Vagina (tissue), 2 donors: ENCODE results near the gene RPL10A.
A peak's percentile ranks its signal among the peaks of the same experiment; 100 is the strongest.

Experiments
- POLR2A ChIP-seq, 2 donors: fragments of 450-650 bp; IDR thresholded peaks; one replicate each; pipeline ENCODE4 v1.6.1; 2017; ENCODE audit warnings: antibody characterized with exemption in 2 of 2, mild to moderate bottlenecking in 2 of 2, moderate library complexity in 2 of 2
- POLR2AphosphoS5 ChIP-seq, 2 donors: sonication (generic); formaldehyde crosslinking; IDR thresholded peaks; one replicate each; pipeline ENCODE4 v1.9.0; 2017; ENCODE audit warnings: antibody characterized with exemption in 2 of 2, mild to moderate bottlenecking in 2 of 2, low read depth in 1 of 2; ENCODE audit not compliant: insufficient read depth in 1 of 2
- TF ChIP-seq, protein P1 (sequence below), 3 experiments: fragments of 450-650 bp in 2 of 3; fragments of 200-600 bp in 1 of 3; sonication (generic) in 1 of 3; IDR thresholded peaks; one replicate each; pipeline ENCODE4 v1.5.1; 2017 to 2019; ENCODE audit warnings: antibody characterized with exemption in 3 of 3, mild to moderate bottlenecking in 2 of 3, moderate library complexity in 2 of 3

DNA sequence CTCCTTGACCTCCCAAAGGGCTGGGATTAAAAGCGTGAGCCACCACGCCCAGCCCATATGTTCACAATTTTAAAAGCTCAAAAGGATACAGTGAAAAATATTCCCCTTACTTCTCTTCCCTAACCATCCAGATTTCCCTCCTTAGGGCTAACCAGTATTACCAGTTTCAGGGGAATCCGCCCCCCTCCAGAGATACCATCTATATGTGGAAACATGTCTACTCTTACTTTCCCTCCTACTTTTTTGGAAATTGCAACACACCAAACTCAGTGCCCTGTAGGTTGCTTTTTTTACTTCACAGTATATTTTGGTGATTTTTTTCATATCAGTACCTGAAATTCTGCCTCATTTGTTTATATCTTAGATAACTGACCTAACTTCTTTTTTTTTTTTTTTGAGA is 6.9 kb upstream of the RPL10A start:
- TF ChIP-seq, protein P1, sequence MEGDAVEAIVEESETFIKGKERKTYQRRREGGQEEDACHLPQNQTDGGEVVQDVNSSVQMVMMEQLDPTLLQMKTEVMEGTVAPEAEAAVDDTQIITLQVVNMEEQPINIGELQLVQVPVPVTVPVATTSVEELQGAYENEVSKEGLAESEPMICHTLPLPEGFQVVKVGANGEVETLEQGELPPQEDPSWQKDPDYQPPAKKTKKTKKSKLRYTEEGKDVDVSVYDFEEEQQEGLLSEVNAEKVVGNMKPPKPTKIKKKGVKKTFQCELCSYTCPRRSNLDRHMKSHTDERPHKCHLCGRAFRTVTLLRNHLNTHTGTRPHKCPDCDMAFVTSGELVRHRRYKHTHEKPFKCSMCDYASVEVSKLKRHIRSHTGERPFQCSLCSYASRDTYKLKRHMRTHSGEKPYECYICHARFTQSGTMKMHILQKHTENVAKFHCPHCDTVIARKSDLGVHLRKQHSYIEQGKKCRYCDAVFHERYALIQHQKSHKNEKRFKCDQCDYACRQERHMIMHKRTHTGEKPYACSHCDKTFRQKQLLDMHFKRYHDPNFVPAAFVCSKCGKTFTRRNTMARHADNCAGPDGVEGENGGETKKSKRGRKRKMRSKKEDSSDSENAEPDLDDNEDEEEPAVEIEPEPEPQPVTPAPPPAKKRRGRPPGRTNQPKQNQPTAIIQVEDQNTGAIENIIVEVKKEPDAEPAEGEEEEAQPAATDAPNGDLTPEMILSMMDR (IDR thresholded peaks at IDR 0.05), result no peak
- TF ChIP-seq POLR2A (IDR thresholded peaks at IDR 0.05), result no peak
- peak in 1 of 2 donors; percentile 39 for TF ChIP-seq POLR2AphosphoS5 (IDR thresholded peaks at IDR 0.05; ENCODE audit: insufficient read depth in 1 of 2, low read depth in 1 of 2)
